BJ (cell line): ENCODE data around the gene DIS3L2. TPM values are rescaled to one million over a fixed set of nuclear protein-coding genes. Genes with fewer than 3 reads are reported as not detected.

ENCODE experiments used
- CTCF ChIA-PET: fragments of 350-600 bp; formaldehyde crosslinking; extraction: SDS; loops from one replicate; lab custom pipeline; 2021; ENCODE audit warnings: antibody characterized with exemption, inconsistent platforms; lab: Yijun Ruan, JAX
- POLR2A ChIA-PET: fragments of 300-600 bp; sonication (Branson Sonifier 250); formaldehyde crosslinking; extraction: SDS; loops from one replicate; lab custom pipeline; 2021; ENCODE audit warnings: antibody characterized with exemption; lab: Charles Lee
- DNase-seq: peaks from one replicate; pipeline ENCODE4 v3.0.0-alpha.2; 2011; ENCODE audit warnings: low read depth
- H3K27me3 ChIP-seq: 2 replicates; pipeline ENCODE4 v1.6.0; 2011; ENCODE audit warnings: low read length; ENCODE audit not compliant: control insufficient read depth, insufficient read depth
- H3K36me3 ChIP-seq: 2 replicates; pipeline ENCODE4 v1.5.1; 2011; ENCODE audit warnings: low read length; ENCODE audit not compliant: control insufficient read depth, insufficient read depth
- H3K4me3 ChIP-seq: 2 replicates; pipeline ENCODE4 v1.5.1; 2011; ENCODE audit warnings: low read depth, mild to moderate bottlenecking, control low read depth, low read length
- polyA plus RNA-seq: library from polyadenylated mRNA; depleted of rRNA; stranded (reverse); fragments of >200 nt; gene quantifications from 2 replicates; pipeline ENCODE4 v1.2.3, GENCODE V29; 2011
- TF ChIP-seq, protein P1 (sequence below): IDR thresholded peaks from 2 replicates; pipeline ENCODE4 v1.5.1; 2011; ENCODE audit warnings: low read depth, mild to moderate bottlenecking, control low read depth, inconsistent platforms, low read length, moderate library complexity; ENCODE audit not compliant: insufficient read depth

The DIS3L2 gene
- polyA plus RNA-seq, 1 experiment = 12.4 TPM

DNA sequence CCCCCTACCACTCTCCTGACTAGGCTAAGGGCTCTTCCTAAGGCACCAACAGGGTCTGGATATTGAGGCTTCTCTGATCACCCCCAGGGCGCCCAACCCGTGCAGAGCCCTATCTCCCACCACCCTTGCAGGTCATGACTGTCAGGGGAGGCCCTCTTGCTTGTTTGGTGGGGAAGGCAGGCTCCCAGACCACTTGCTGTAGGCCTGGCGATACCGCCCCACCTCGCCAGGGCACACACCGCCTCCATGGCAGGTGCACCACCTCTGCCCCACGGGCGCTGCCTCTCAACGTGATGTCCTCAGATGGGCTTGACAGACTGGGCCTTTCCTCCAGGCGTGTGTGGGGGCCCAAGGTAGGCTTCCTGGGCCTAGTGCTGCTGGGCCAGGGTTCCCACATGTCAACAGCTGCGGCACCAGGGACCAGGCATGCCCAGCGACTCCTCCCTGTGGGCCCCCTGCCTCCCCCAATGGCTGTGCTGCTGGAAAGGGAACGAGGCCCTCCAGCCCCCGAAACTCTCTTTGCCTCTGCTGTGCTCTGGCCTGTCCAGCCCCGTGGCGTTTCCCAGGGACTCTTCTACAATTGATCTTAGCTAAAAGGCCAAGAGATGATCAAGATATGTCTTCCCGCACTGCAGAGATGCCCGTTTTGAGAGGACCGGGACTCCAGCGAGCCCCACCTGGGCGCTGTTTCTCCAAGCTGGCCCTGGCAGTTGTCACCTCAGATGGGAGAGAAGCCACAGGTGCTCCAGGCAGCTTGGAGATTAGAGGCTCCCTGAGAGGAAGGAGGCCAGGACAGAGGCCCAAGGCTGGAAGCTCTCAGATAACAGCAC lies 42.8 kb upstream of the DIS3L2 start:
- ChIA-PET CTCF (interaction anchor here (0.7 to 13.5 kb wide), 4 partner anchors 10 to 407 kb away, joined by 3 to 186 read pairs (median 36); no protein-coding TSS in a partner anchor), POLR2A (no interaction called here)
- DNase-seq = no peak
- Histone ChIP-seq H3K4me3 (no peak overlapping the region), H3K36me3 (no peaks in the 10 kb centered on the region), H3K27me3 (peaks cover 14% of the 10 kb centered on the region)
- TF ChIP-seq, protein P1, sequence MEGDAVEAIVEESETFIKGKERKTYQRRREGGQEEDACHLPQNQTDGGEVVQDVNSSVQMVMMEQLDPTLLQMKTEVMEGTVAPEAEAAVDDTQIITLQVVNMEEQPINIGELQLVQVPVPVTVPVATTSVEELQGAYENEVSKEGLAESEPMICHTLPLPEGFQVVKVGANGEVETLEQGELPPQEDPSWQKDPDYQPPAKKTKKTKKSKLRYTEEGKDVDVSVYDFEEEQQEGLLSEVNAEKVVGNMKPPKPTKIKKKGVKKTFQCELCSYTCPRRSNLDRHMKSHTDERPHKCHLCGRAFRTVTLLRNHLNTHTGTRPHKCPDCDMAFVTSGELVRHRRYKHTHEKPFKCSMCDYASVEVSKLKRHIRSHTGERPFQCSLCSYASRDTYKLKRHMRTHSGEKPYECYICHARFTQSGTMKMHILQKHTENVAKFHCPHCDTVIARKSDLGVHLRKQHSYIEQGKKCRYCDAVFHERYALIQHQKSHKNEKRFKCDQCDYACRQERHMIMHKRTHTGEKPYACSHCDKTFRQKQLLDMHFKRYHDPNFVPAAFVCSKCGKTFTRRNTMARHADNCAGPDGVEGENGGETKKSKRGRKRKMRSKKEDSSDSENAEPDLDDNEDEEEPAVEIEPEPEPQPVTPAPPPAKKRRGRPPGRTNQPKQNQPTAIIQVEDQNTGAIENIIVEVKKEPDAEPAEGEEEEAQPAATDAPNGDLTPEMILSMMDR = no peak

DNA sequence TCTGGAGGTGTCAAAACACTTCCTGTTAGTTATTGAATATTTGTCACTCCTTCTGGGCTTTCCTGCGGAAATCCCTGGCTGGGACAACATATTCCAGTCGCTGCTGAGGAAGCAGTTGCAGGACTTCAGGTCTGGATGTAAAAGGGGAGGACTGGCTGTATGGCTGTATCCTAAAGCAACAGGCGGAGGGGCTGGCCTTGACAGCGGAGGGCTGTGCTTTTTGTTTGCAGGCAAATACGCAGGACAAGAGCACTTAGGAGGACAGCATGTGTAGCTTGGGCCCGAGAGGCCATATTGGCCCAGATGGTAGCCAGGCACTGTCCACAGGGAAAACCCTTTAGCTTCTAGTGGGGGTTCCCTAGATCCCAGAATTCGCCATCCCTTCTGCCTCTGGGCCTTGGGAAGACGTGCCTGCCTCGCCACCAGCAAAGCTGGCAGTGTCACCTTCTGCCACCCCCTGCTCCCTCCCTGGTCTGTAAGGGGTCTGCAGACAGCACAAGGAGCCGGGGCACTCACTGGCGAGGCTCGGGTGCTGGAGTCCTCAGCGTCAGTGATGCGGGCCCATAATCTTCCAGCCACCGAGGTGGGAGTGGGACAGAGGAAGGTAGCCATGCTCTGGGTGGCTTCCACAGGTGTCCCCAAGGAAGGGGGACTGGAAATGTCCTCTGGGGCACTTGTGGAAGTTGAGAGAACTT lies 42.0 kb upstream of the DIS3L2 start:
- TF ChIP-seq, protein P1 = no peak
- no peak for DNase-seq
- H3K36me3 ChIP-seq = no peaks in the 10 kb centered on the region

DNA sequence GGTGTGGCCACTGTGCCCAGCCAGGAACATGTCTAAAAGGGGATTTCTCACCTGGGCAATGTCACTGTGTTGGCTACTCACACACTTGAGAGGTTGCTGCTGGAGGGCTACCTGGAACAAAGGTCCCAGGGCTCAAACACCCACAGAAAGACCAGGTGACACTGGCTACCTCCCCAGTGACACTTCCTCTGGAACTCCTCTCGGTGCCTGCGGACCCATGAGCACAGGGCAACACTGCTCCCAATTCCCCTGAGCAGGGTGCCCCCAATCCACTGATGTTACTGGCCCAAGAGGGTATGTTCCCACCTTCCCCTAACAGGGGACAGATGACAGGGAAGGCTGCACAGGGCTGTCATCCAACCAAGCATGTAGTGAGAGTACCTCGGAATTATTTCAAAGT lies 41.1 kb upstream of the DIS3L2 start:
- DNase-seq = no peak
- no peak overlapping the region for H3K4me3 ChIP-seq
- no peaks in the 10 kb centered on the region for H3K36me3 ChIP-seq
- TF ChIP-seq, protein P1 = no peak
- peaks cover 16% of the 10 kb centered on the region for H3K27me3 ChIP-seq
- ChIA-PET POLR2A (no interaction called here), CTCF (interaction anchor here (0.6 to 13.5 kb wide), 9 partner anchors 10 to 519 kb away, joined by 3 to 186 read pairs (median 4); no protein-coding TSS in a partner anchor)

More for the DNA sequence above, 42.0 kb upstream of the DIS3L2 start:
- ChIA-PET CTCF (interaction anchor here (0.7 to 13.5 kb wide), 3 partner anchors 11 to 406 kb away, joined by 3 to 186 read pairs (median 68); no protein-coding TSS in a partner anchor), POLR2A (no interaction called here)
- Histone ChIP-seq H3K27me3 (peaks cover 16% of the 10 kb centered on the region), H3K4me3 (no peak overlapping the region)

DNA sequence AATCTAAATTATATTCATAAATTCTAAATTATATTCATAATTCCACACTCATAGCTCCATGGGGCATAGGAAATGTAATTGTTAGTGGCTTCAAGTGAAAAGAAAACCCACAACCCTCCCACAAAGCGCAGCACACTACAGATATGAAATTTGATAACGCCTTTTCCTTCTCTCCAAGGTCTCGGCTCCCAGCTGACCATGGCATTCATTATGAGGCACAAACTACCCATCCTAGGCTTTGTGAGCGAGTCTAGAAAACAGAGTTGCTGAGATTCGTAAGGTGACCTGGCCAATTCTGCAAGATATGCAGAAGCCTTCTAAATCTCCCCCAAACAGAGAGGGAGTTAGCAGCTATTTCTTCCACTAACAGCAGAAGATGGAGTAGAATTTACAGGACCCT lies 40.7 kb upstream of the DIS3L2 start:
- CTCF ChIA-PET = interaction anchor here (0.7 to 13.5 kb wide), 9 partner anchors 10 to 521 kb away, joined by 3 to 186 read pairs (median 4); no protein-coding TSS in a partner anchor
- TF ChIP-seq, protein P1 = no peak
- DNase-seq = no peak
- peaks cover 18% of the 10 kb centered on the region for H3K27me3 ChIP-seq
- no peaks in the 10 kb centered on the region for H3K36me3 ChIP-seq
- no peak overlapping the region for H3K4me3 ChIP-seq
- POLR2A ChIA-PET = no interaction called here
